Liver (tissue), 3 donors: Measurements from ENCODE around the gene SSNA1.

Experiments used
- FOXA1 ChIP-seq: IDR thresholded peaks from 2 replicates; pipeline ENCODE4 v1.6.1; 2016; ENCODE audit warnings: antibody characterized with exemption
- HNF4G ChIP-seq: IDR thresholded peaks from 2 replicates; pipeline ENCODE4 v1.6.1; 2016; ENCODE audit warnings: antibody characterized with exemption
- MAX ChIP-seq: IDR thresholded peaks from 2 replicates; pipeline ENCODE4 v1.6.1; 2016; ENCODE audit warnings: antibody characterized with exemption
- RXRA ChIP-seq, 2 donors: IDR thresholded peaks; 2 replicates each; pipeline ENCODE4 v1.6.1; 2017 to 2018; ENCODE audit warnings: antibody characterized with exemption in 2 of 2, mild to moderate bottlenecking in 1 of 2
- SP1 ChIP-seq: IDR thresholded peaks from 2 replicates; pipeline ENCODE4 v1.6.1; 2018; ENCODE audit warnings: antibody characterized with exemption, mild to moderate bottlenecking
- YY1 ChIP-seq: IDR thresholded peaks from 2 replicates; pipeline ENCODE4 v1.6.1; 2016; ENCODE audit warnings: antibody characterized with exemption, mild to moderate bottlenecking
- ZBTB33 ChIP-seq: IDR thresholded peaks from 2 replicates; pipeline ENCODE4 v1.6.1; 2016; ENCODE audit warnings: antibody characterized with exemption
- TF ChIP-seq, protein P1 (sequence below): fragments of 150-350 bp; IDR thresholded peaks from 2 replicates; pipeline ENCODE4 v1.5.1; 2017; ENCODE audit warnings: improper control_type of control experiment, low read depth, low read length; ENCODE audit not compliant: missing input control
- donor health status: healthy.
- donor health status: healthy.

DNA sequence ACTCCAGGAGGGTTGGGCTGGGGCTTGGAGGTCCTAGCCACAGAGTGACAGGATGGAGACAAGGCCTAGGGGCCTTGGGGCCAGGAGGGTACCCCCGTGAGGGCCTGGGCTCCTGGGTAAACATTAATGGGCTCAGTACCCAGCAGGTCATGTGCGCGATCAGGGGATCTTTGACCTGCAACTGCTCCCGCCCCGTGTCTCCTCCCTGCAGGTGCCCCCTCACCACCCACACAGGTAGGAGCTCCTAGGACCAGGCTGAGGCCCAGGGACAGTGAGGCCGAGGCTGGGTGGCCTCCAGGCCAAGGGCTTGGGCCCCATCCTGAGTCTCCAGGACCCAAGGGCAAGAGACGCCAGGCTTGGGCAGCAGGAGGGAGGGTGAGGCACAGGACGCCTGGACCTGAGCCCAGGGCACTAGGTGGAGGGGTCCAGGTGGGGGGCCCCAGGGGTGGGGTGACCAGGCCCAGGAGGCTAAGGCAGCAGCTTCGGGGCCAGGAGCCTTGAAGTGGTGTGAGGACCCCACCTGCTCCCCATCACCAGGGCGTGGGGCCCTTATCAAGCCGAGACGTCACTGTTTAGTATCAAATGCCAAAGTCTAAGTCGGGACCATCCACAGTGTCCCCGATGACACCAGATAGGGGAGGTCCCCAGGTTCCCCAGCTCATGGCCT, 42.4 kb downstream of the SSNA1 start, which contains the start of gene SLC34A3:
- TF ChIP-seq, protein P1, sequence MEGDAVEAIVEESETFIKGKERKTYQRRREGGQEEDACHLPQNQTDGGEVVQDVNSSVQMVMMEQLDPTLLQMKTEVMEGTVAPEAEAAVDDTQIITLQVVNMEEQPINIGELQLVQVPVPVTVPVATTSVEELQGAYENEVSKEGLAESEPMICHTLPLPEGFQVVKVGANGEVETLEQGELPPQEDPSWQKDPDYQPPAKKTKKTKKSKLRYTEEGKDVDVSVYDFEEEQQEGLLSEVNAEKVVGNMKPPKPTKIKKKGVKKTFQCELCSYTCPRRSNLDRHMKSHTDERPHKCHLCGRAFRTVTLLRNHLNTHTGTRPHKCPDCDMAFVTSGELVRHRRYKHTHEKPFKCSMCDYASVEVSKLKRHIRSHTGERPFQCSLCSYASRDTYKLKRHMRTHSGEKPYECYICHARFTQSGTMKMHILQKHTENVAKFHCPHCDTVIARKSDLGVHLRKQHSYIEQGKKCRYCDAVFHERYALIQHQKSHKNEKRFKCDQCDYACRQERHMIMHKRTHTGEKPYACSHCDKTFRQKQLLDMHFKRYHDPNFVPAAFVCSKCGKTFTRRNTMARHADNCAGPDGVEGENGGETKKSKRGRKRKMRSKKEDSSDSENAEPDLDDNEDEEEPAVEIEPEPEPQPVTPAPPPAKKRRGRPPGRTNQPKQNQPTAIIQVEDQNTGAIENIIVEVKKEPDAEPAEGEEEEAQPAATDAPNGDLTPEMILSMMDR: no peak
- TF ChIP-seq FOXA1: no peak
- no peak for TF ChIP-seq YY1
- no peak for TF ChIP-seq RXRA (IDR thresholded peaks at IDR 0.05)
- TF ChIP-seq HNF4G: no peak
- TF ChIP-seq MAX: no peak
- no peak for TF ChIP-seq ZBTB33
- TF ChIP-seq SP1: no peak
